T-cell (primary cell): Measurements from ENCODE around the gene ACBD7. TPM values are rescaled to one million over a fixed set of nuclear protein-coding genes. Genes with fewer than 3 reads are reported as not detected.

Source experiments
- ATAC-seq, 4 experiments: fragments of 200-7000 bp in 3 of 4; fragments of 150-1000 bp in 1 of 4; cut with Tn5 transposase; replicated peaks in 1 of 4; 1 replicate in 3 of 4; 2 replicates in 1 of 4; pipeline ENCODE4 v1.10.0; 2021; ENCODE audit warnings: moderate library complexity in 3 of 4, mild to moderate bottlenecking in 2 of 4, moderate number of reproducible peaks in 1 of 4
- CTCF ChIA-PET, 2 donors: fragments of 300-600 bp; sonication (Branson Sonifier 250); formaldehyde crosslinking; loops; one replicate each; lab custom pipeline; 2022; ENCODE audit warnings: antibody characterized with exemption in 2 of 2; lab: Charles Lee
- POLR2A ChIA-PET, 2 donors: fragments of 300-600 bp; sonication (Branson Sonifier 250); formaldehyde crosslinking; loops; one replicate each; lab custom pipeline; 2022; ENCODE audit warnings: antibody characterized with exemption in 2 of 2; lab: Charles Lee
- DNase-seq, 35 experiments: peaks; one replicate each; pipeline versions ENCODE4 v3.0.0 to v3.0.0-alpha.2; 2013 to 2023
- H3K27ac ChIP-seq: one replicate; pipeline ENCODE4 v1.5.1; 2013; ENCODE audit warnings: low read length
- H3K27me3 ChIP-seq, 2 experiments: replicated peaks in 1 of 2; 1 replicate in 1 of 2; 2 replicates in 1 of 2; pipeline versions ENCODE4 v1.6.1 to v1.7.0; 2013; ENCODE audit warnings: low read length in 1 of 2, mixed read lengths in 1 of 2; ENCODE audit not compliant: control insufficient read depth in 2 of 2, insufficient read depth in 2 of 2; ENCODE audit errors: extremely low read depth in 1 of 2
- H3K36me3 ChIP-seq, 2 donors: 1 replicate in 1 of 2; 2 replicates in 1 of 2; pipeline versions ENCODE4 v1.6.1 to v1.7.0; 2013; ENCODE audit warnings: low read length in 1 of 2; ENCODE audit not compliant: control insufficient read depth in 2 of 2, insufficient read depth in 1 of 2; ENCODE audit errors: extremely low read depth in 1 of 2
- H3K4me1 ChIP-seq, 2 experiments: 1 replicate in 1 of 2; 2 replicates in 1 of 2; pipeline versions ENCODE4 v1.6.1 to v1.7.0; 2013; ENCODE audit warnings: low read length in 2 of 2, mixed read lengths in 1 of 2; ENCODE audit not compliant: insufficient read depth in 2 of 2, control insufficient read depth in 1 of 2; ENCODE audit errors: extremely low read depth in 1 of 2
- H3K4me3 ChIP-seq, 2 donors: 1 replicate in 1 of 2; 2 replicates in 1 of 2; pipeline versions ENCODE4 v1.5.1 to v1.7.0; 2013; ENCODE audit warnings: mild to moderate bottlenecking in 2 of 2, low read length in 1 of 2, moderate library complexity in 1 of 2; ENCODE audit not compliant: control insufficient read depth in 1 of 2; ENCODE audit errors: extremely low read depth in 1 of 2
- H3K9me3 ChIP-seq: 2 replicates; pipeline ENCODE4 v1.7.0; 2013
- H3K27ac Mint-ChIP-seq, 2 donors: one replicate each; pipeline ENCODE4 v1.8.0; 2020 to 2021; ENCODE audit warnings: mild to moderate bottlenecking in 2 of 2, mixed read lengths in 2 of 2
- H3K27me3 Mint-ChIP-seq, 2 donors: one replicate each; pipeline ENCODE4 v1.8.0; 2021 to 2022; ENCODE audit warnings: mixed read lengths in 2 of 2
- H3K36me3 Mint-ChIP-seq: one replicate; pipeline ENCODE4 v1.8.0; 2021; ENCODE audit warnings: mixed read lengths
- H3K4me1 Mint-ChIP-seq, 3 donors: one replicate each; pipeline ENCODE4 v1.8.0; 2020 to 2022; ENCODE audit warnings: mixed read lengths in 3 of 3, mild to moderate bottlenecking in 1 of 3
- H3K4me3 Mint-ChIP-seq, 3 donors: one replicate each; pipeline ENCODE4 v1.8.0; 2020 to 2022; ENCODE audit warnings: mild to moderate bottlenecking in 3 of 3, mixed read lengths in 3 of 3, moderate library complexity in 3 of 3
- H3K9me3 Mint-ChIP-seq, 3 donors: one replicate each; pipeline ENCODE4 v1.8.0; 2020 to 2022; ENCODE audit warnings: mixed read lengths in 3 of 3
- WGBS: methylation state at CpG from one replicate; pipeline ENCODE4 v1.1.5; 2013; ENCODE audit warnings: missing lambda C conversion rate; ENCODE audit not compliant: insufficient coverage; 5-methylcytosine and 5-hydroxymethylcytosine counted together
- total RNA-seq, 35 experiments: library from RNA in 6 of 35; stranded (reverse) in 6 of 35; fragments of 120-200 nt in 1 of 35; gene quantifications; one replicate each; pipeline versions ENCODE4 v1.2.1 to v1.2.4 and lab custom pipeline; 2013 to 2026

ACBD7 gene
- total RNA-seq, 5 donors from 2014 or later (not counting 1 experiment from before 2014, with no cell fraction given) = 0.28 to 0.98 (median 0.35) TPM; not detected in 2

- peak within 1 kb of the TSS; percentile 73 to 84 for H3K4me3 ChIP-seq
Observed at GRCh38 chr10:15097011-15097812, 8.6 kb upstream of the ACBD7 start, which contains the start of gene RPP38. TSS of gene RPP38 (plus strand) at chr10:15097355. CDS start at chr10:15103315, 5,960 bp downstream.

GRCh38 chr10:15096661-15097010 lies 8.1 kb upstream of the ACBD7 start:
- no peaks in the 10 kb centered on the region for H3K9me3 ChIP-seq
- peak overlapping the region; percentile 84 to 85 for H3K27ac Mint-ChIP-seq
- H3K4me3 Mint-ChIP-seq = peak overlapping the region; percentile 93 to 99 (median 95)
- DNase-seq (no peak), ATAC-seq (peak; percentile 20 to 30 (median 23))
- no peaks in the 10 kb centered on the region for H3K27me3 Mint-ChIP-seq
- no peaks in the 10 kb centered on the region for H3K27me3 ChIP-seq
- no peaks in the 10 kb centered on the region for H3K9me3 Mint-ChIP-seq
- H3K36me3 Mint-ChIP-seq = peaks cover under 1% of the 10 kb centered on the region
- peak overlapping the region; percentile 73 to 84 for H3K4me3 ChIP-seq
- peak overlapping the region; percentile 91 for H3K27ac ChIP-seq
- ChIA-PET CTCF (no interaction called here), POLR2A (no interaction called here)
- H3K4me1 Mint-ChIP-seq = peaks cover 34 to 42% (median 39%) of the 10 kb centered on the region in 3 donors
- peaks cover 3 to 33% of the 10 kb centered on the region in 2 experiments for H3K4me1 ChIP-seq
- peaks cover 0 to 14% of the 10 kb centered on the region in 2 donors for H3K36me3 ChIP-seq
- under 1% methylated on average over 11 of the region's 11 CpGs for WGBS

More at GRCh38 chr10:15097011-15097812, 8.6 kb upstream of the ACBD7 start, which contains the start of gene RPP38:
- no peaks in the 10 kb centered on the region for H3K9me3 Mint-ChIP-seq
- ChIA-PET POLR2A (interaction anchor here in 1 of 2 donors (1.0 kb wide), 2 partner anchors 259 to 911 kb away, joined by 3 read pairs; partner anchors contain the start of genes CDNF, HSPA14 and MSANTD7), CTCF (no interaction called here)
- peaks cover 0 to 18% of the 10 kb centered on the region in 2 donors for H3K36me3 ChIP-seq
- H3K27ac Mint-ChIP-seq = peak within 1 kb of the TSS; percentile 93 to 96
- H3K27ac ChIP-seq = peak within 1 kb of the TSS; percentile 91
- DNase-seq (peak; percentile 82 to 96 (median 90)), ATAC-seq (peak; percentile 84 to 87 (median 86))
- no peaks in the 10 kb centered on the region for H3K27me3 ChIP-seq
- H3K27me3 Mint-ChIP-seq = no peaks in the 10 kb centered on the region
- H3K4me1 Mint-ChIP-seq = peaks cover 37 to 45% (median 43%) of the 10 kb centered on the region in 3 donors
- H3K9me3 ChIP-seq = no peaks in the 10 kb centered on the region
- WGBS = under 1% methylated on average over 77 of the region's 84 CpGs
- peaks cover 3 to 33% of the 10 kb centered on the region in 2 experiments for H3K4me1 ChIP-seq
- peaks cover 5% of the 10 kb centered on the region for H3K36me3 Mint-ChIP-seq
- peak within 1 kb of the TSS; percentile 93 to 99 (median 95) for H3K4me3 Mint-ChIP-seq

DNA sequence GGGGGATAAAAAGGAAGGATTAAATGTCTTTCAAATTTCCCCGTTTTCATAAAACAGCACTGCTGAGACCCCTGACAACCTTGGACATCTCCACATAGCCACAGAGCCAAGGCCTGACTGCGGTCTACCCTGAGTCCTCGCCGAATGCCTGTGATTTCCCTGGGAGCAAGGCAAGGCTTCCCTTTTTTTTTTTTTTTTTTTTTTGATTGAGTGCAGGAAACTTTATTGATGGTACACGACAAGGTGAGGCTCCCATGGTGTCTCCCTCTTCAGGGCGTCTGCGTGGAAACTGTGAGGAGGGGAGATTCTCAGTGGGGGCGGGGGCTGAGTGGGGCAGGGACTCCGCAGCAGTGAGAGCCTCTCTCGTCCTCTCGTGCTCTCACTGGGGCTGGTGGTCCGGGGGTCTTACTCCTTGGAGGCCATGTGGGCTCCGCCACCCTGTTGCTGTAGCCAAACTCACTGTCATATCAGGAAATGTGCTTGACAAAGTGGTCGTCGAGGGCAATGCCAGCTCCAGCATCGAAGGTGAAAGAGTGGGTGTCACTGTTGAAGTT lies 4.4 kb upstream of the ACBD7 start:
- Histone ChIP-seq H3K27ac (no peak overlapping the region), H3K27me3 (peaks cover 0 to 5% of the 10 kb centered on the region in 2 experiments), H3K4me1 (peaks cover 3 to 19% of the 10 kb centered on the region in 2 experiments), H3K4me3 (no peak overlapping the region), H3K36me3 (no peaks in the 10 kb centered on the region), H3K9me3 (no peaks in the 10 kb centered on the region)
- H3K27me3 Mint-ChIP-seq = no peaks in the 10 kb centered on the region
- CTCF ChIA-PET = no interaction called here
- H3K9me3 Mint-ChIP-seq = no peaks in the 10 kb centered on the region
- H3K4me3 Mint-ChIP-seq = no peak overlapping the region
- DNase-seq (no peak), ATAC-seq (no peak)
- H3K36me3 Mint-ChIP-seq = no peaks in the 10 kb centered on the region
- H3K27ac Mint-ChIP-seq = no peak overlapping the region
- H3K4me1 Mint-ChIP-seq = peaks cover 12 to 18% (median 13%) of the 10 kb centered on the region in 3 donors
- WGBS = 83% methylated on average over 11 of the region's 16 CpGs
- POLR2A ChIA-PET = no interaction called here

GRCh38 chr10:15091418-15091817 lies 2.8 kb upstream of the ACBD7 start:
- no peaks in the 10 kb centered on the region for H3K36me3 Mint-ChIP-seq
- peaks cover 3 to 8% (median 3%) of the 10 kb centered on the region in 3 donors for H3K4me1 Mint-ChIP-seq
- H3K27me3 ChIP-seq = peaks cover 0 to 8% of the 10 kb centered on the region in 2 experiments
- H3K4me1 ChIP-seq = peaks cover 3 to 13% of the 10 kb centered on the region in 2 experiments
- 87% methylated on average over 3 of the region's 5 CpGs for WGBS
- DNase-seq (no peak), ATAC-seq (no peak)
- no peak overlapping the region for H3K27ac ChIP-seq
- H3K4me3 ChIP-seq = no peak overlapping the region
- no peaks in the 10 kb centered on the region for H3K27me3 Mint-ChIP-seq
- no peak overlapping the region for H3K4me3 Mint-ChIP-seq
- no peaks in the 10 kb centered on the region for H3K9me3 Mint-ChIP-seq
- POLR2A ChIA-PET = no interaction called here
- no peaks in the 10 kb centered on the region for H3K36me3 ChIP-seq
- no peaks in the 10 kb centered on the region for H3K9me3 ChIP-seq
- CTCF ChIA-PET = no interaction called here
- H3K27ac Mint-ChIP-seq = no peak overlapping the region

DNA sequence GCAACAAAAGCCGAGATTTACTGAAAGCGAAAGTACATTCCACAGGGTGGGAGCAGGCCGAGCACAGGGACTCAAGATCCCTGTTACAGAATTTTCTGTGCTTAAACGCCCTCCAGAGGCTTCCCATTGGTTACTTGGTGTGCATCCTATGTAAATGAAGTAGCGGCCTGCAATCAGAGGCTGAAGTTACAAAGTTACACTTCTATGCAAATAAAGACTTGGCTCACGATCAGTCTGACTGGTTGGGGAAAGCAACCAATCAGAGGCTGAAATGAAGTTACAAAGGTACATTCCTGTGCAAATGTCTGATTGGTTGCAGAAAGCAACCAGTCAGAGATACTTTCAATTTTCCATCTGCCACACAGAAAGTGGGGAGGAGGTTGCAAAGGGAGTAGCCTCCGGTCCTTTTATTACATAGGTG lies 4.1 kb downstream of the ACBD7 start:
- Mint-ChIP-seq H3K4me3 (peak overlapping the region in 2 of 3 donors; percentile 40 to 42), H3K27me3 (no peaks in the 10 kb centered on the region), H3K4me1 (peaks cover 0 to 6% (median 4%) of the 10 kb centered on the region in 3 donors), H3K36me3 (no peaks in the 10 kb centered on the region), H3K9me3 (no peaks in the 10 kb centered on the region), H3K27ac (no peak overlapping the region)
- H3K4me3 ChIP-seq = no peak overlapping the region
- H3K36me3 ChIP-seq = no peaks in the 10 kb centered on the region
- ATAC-seq = peak in 3 of 4 experiments; percentile 23 to 33 (median 24)
- DNase-seq = peak in 6 of 35 experiments; percentile 6 to 73 (median 25)
- H3K27me3 ChIP-seq = peaks cover 0 to 8% of the 10 kb centered on the region in 2 experiments
- ChIA-PET POLR2A (no interaction called here), CTCF (no interaction called here)
- WGBS = 60% methylated on average over 4 of the region's 7 CpGs
- no peaks in the 10 kb centered on the region for H3K9me3 ChIP-seq
- H3K27ac ChIP-seq = no peak overlapping the region
- peaks cover 3 to 11% of the 10 kb centered on the region in 2 experiments for H3K4me1 ChIP-seq

GRCh38 chr10:15083674-15084501 lies 4.7 kb downstream of the ACBD7 start:
- DNase-seq (no peak), ATAC-seq (no peak)
- 93% methylated on average over 15 of the region's 18 CpGs for WGBS
- Mint-ChIP-seq H3K9me3 (no peaks in the 10 kb centered on the region), H3K36me3 (no peaks in the 10 kb centered on the region), H3K4me1 (peaks cover 0 to 6% (median 4%) of the 10 kb centered on the region in 3 donors), H3K27me3 (no peaks in the 10 kb centered on the region), H3K4me3 (peak overlapping the region in 2 of 3 donors; percentile 40 to 42), H3K27ac (no peak overlapping the region)
- Histone ChIP-seq H3K4me3 (no peak overlapping the region), H3K4me1 (peaks cover 3 to 8% of the 10 kb centered on the region in 2 experiments), H3K9me3 (no peaks in the 10 kb centered on the region), H3K27ac (no peak overlapping the region), H3K27me3 (peaks cover 0 to 6% of the 10 kb centered on the region in 2 experiments), H3K36me3 (no peaks in the 10 kb centered on the region)
- POLR2A ChIA-PET = no interaction called here
- CTCF ChIA-PET = no interaction called here
